T-helper 2 cell treated with Interferon-gamma antibody and Interleukin-4, amounts not matched to agents 5 μg/mL and 100 μg/mL, for 36 hours (primary cell): Measurements from ENCODE around the gene ATXN1.

Experiments
- DNase-seq: peaks from one replicate; pipeline ENCODE4 v3.0.0; 2021; ENCODE audit warnings: low spot score
- H3K27ac Mint-ChIP-seq: one replicate; pipeline ENCODE4 v1.8.0; 2021; ENCODE audit warnings: mild to moderate bottlenecking, mixed read lengths
- H3K27me3 Mint-ChIP-seq: one replicate; pipeline ENCODE4 v1.8.0; 2021; ENCODE audit warnings: low read depth, mixed read lengths
- H3K36me3 Mint-ChIP-seq: one replicate; pipeline ENCODE4 v1.8.0; 2021; ENCODE audit warnings: low read depth, mixed read lengths
- H3K4me1 Mint-ChIP-seq: one replicate; pipeline ENCODE4 v1.8.0; 2021; ENCODE audit warnings: low read depth, mixed read lengths
- H3K4me3 Mint-ChIP-seq: one replicate; pipeline ENCODE4 v1.8.0; 2022; ENCODE audit warnings: mild to moderate bottlenecking, moderate library complexity, mixed read lengths
- H3K9me3 Mint-ChIP-seq: one replicate; pipeline ENCODE4 v1.8.0; 2021; ENCODE audit warnings: mixed read lengths

Gene ATXN1

DNA sequence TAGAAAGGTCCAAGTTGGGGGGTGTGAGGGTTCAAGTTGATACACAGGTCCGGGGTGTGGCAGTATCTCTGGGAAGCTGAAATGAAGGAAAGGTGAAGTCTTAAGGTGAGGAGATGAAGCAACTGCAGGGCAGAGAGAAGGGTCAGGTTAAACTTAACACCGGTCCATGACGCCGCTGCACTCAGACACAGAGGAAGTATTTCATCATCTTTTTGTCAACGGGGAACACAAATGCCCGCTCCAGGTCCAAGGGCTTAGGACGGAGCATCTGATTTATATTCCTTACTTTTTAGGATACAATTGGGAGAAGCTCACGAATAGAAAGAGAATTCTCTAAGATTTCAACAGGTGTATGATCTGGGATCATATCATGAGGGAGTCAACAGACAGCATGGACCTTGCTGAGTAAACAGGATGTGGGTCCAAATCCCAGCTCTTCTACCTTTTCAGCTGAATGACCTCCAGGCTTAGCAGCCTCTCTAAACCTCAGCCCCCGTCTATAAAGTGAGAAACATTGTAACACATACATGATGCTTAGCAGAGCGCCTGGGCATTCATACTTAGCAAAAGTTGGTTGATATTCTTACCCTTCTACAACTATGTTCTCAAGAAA is 197.5 kb downstream of the ATXN1 start:
- Mint-ChIP-seq H3K27ac (no peak overlapping the region), H3K27me3 (no peaks in the 10 kb centered on the region), H3K9me3 (no peaks in the 10 kb centered on the region), H3K36me3 (peaks cover 12% of the 10 kb centered on the region), H3K4me1 (peaks cover 14% of the 10 kb centered on the region), H3K4me3 (no peak overlapping the region)
- no peak for DNase-seq

GRCh38 chr6:16562498-16562897 is 198.8 kb downstream of the ATXN1 start:
- Mint-ChIP-seq H3K27me3 (no peaks in the 10 kb centered on the region), H3K9me3 (no peaks in the 10 kb centered on the region), H3K4me3 (no peak overlapping the region), H3K27ac (no peak overlapping the region), H3K36me3 (peaks cover 9% of the 10 kb centered on the region), H3K4me1 (peaks cover 12% of the 10 kb centered on the region)
- DNase-seq, result no peak

GRCh38 chr6:16559071-16559470 is 202.2 kb downstream of the ATXN1 start:
- no peaks in the 10 kb centered on the region for H3K27me3 Mint-ChIP-seq
- H3K4me3 Mint-ChIP-seq, result no peak overlapping the region
- peaks cover 6% of the 10 kb centered on the region for H3K4me1 Mint-ChIP-seq
- peaks cover 14% of the 10 kb centered on the region for H3K36me3 Mint-ChIP-seq
- H3K27ac Mint-ChIP-seq, result no peak overlapping the region
- H3K9me3 Mint-ChIP-seq, result no peaks in the 10 kb centered on the region
- no peak for DNase-seq

DNA sequence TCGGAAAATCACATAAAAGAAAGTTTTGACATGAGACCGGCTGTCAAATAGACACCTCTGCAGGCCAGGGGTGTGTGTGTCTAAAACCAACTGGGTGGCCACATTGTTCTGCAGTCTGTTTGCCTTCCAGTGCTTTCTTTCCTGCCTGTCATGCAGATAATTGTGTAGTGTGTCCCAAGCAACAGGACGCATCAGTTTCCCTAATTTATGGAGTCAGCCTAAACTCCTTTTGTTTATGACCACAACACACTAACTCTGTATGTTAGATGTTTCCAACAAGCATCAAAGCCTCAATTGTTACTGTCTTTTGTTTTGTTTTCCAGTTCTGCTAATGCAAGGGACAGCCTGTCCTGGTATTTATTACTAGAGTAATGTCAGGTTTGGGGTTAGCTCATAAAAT is 205.7 kb downstream of the ATXN1 start:
- Mint-ChIP-seq H3K27ac (no peak overlapping the region), H3K27me3 (no peaks in the 10 kb centered on the region), H3K4me1 (peaks cover 2% of the 10 kb centered on the region), H3K36me3 (peaks cover 13% of the 10 kb centered on the region), H3K4me3 (no peak overlapping the region), H3K9me3 (no peaks in the 10 kb centered on the region)
- DNase-seq, result no peak

DNA sequence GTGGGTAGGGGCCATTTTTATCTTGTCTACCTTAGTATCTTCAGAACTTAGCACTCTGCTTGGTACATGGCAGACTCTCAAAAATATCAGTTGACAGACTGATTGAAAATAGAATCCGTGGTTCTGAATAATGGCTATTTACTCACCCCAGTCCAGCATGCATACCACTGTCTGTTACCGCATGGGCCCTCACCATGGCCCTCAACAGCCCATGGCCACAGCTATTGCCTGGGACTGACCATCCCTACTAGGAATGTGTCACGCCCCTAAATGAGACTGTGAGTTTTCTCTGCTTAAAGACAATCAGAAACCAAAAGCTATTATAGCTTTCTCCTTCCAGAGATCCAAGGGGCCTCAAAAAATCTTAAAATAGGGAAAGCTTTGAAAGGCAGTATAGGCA is 207.7 kb downstream of the ATXN1 start:
- no peak for DNase-seq
- Mint-ChIP-seq H3K4me1 (peaks cover 5% of the 10 kb centered on the region), H3K4me3 (no peak overlapping the region), H3K36me3 (peaks cover 16% of the 10 kb centered on the region), H3K9me3 (no peaks in the 10 kb centered on the region), H3K27me3 (no peaks in the 10 kb centered on the region), H3K27ac (no peak overlapping the region)

- Mint-ChIP-seq H3K4me3 (no peak overlapping the region), H3K4me1 (peaks cover 2% of the 10 kb centered on the region), H3K27ac (no peak overlapping the region), H3K36me3 (peaks cover 16% of the 10 kb centered on the region), H3K27me3 (no peaks in the 10 kb centered on the region), H3K9me3 (no peaks in the 10 kb centered on the region)
- DNase-seq, result no peak
These were observed 209.8 kb downstream of the ATXN1 start for GRCh38 chr6:16551466-16551865.

DNA sequence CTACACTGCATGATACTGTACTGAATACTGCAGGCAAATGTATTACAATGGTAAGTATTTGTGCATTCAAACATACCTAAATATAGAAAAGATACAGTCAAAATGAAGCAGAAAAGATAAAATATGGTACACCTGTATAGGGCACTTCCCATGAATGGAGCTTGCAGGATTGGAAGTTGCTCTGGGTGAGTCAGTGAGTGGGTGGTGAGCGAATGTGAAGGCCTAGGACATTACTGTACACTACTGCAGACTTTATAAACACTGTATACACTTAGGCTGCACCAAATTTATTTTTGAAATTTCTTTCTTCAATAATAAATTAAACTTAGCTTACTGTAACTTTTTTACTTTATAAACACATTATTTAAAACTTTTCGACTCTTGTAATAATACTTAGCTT is 213.1 kb downstream of the ATXN1 start:
- Mint-ChIP-seq H3K4me1 (peaks cover 6% of the 10 kb centered on the region), H3K27ac (no peak overlapping the region), H3K36me3 (peaks cover 14% of the 10 kb centered on the region), H3K4me3 (no peak overlapping the region), H3K27me3 (no peaks in the 10 kb centered on the region), H3K9me3 (no peaks in the 10 kb centered on the region)
- no peak for DNase-seq

DNA sequence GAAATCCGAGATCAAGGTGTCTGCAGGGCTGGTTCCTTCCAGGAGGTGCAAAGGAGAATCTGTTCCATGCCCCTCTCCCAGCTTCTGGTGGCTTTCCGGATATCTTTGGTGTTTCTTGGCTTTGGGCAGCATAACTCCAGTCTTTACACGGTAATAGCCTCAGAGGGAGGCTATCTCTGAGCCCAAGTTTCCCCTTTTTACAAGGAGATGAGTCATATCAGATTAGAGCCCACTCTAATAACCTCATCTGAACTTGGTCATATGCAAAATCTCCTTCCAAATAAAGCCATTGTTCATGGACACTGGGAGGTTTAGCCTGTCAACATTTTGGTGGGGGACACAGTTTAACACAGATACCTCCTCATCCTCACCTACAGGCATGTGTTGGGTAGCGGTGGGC is 213.7 kb downstream of the ATXN1 start:
- peaks cover 14% of the 10 kb centered on the region for H3K36me3 Mint-ChIP-seq
- no peaks in the 10 kb centered on the region for H3K9me3 Mint-ChIP-seq
- peaks cover 6% of the 10 kb centered on the region for H3K4me1 Mint-ChIP-seq
- H3K4me3 Mint-ChIP-seq, result no peak overlapping the region
- DNase-seq, result no peak
- H3K27ac Mint-ChIP-seq, result no peak overlapping the region
- H3K27me3 Mint-ChIP-seq, result no peaks in the 10 kb centered on the region

GRCh38 chr6:16546861-16547260 is 214.4 kb downstream of the ATXN1 start:
- H3K36me3 Mint-ChIP-seq, result peaks cover 14% of the 10 kb centered on the region

DNA sequence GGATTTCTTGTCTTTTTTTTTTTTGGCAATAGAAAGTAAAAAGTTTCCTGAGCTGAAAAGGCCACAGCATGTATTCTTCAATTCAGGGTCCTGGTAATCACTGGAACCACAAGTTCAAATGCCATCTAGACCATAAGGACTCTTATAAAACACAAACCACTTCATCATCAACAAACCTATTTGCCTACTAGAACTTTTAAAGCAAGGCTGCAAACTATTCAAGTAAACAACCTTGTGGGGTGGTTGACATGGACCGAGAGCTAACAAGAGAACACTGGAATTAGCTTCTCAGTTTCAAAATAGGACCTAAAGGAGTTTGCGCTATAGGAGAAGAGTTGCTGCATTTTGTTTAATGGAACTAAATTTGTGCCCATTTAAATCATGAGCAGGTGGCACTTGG is 215.9 kb downstream of the ATXN1 start:
- H3K27ac Mint-ChIP-seq, result no peak overlapping the region
- H3K9me3 Mint-ChIP-seq, result no peaks in the 10 kb centered on the region
- H3K36me3 Mint-ChIP-seq, result peaks cover 12% of the 10 kb centered on the region
- no peak overlapping the region for H3K4me3 Mint-ChIP-seq
- peaks cover 9% of the 10 kb centered on the region for H3K4me1 Mint-ChIP-seq
- H3K27me3 Mint-ChIP-seq, result no peaks in the 10 kb centered on the region
- DNase-seq, result no peak

More at GRCh38 chr6:16546861-16547260, 214.4 kb downstream of the ATXN1 start:
- no peak overlapping the region for H3K4me3 Mint-ChIP-seq
- no peaks in the 10 kb centered on the region for H3K9me3 Mint-ChIP-seq
- H3K4me1 Mint-ChIP-seq, result peaks cover 6% of the 10 kb centered on the region
- H3K27me3 Mint-ChIP-seq, result no peaks in the 10 kb centered on the region
- H3K27ac Mint-ChIP-seq, result no peak overlapping the region
- DNase-seq, result no peak

- Mint-ChIP-seq H3K36me3 (peaks cover 15% of the 10 kb centered on the region), H3K27me3 (no peaks in the 10 kb centered on the region), H3K27ac (no peak overlapping the region), H3K9me3 (no peaks in the 10 kb centered on the region), H3K4me3 (no peak overlapping the region), H3K4me1 (peaks cover 8% of the 10 kb centered on the region)
- DNase-seq, result no peak
These were observed 216.7 kb downstream of the ATXN1 start for GRCh38 chr6:16544521-16544920.

- Mint-ChIP-seq H3K4me1 (peaks cover 11% of the 10 kb centered on the region), H3K36me3 (peaks cover 17% of the 10 kb centered on the region), H3K27ac (no peak overlapping the region), H3K27me3 (no peaks in the 10 kb centered on the region), H3K9me3 (no peaks in the 10 kb centered on the region), H3K4me3 (no peak overlapping the region)
- DNase-seq, result no peak
These were observed 217.3 kb downstream of the ATXN1 start for GRCh38 chr6:16544006-16544405.

DNA sequence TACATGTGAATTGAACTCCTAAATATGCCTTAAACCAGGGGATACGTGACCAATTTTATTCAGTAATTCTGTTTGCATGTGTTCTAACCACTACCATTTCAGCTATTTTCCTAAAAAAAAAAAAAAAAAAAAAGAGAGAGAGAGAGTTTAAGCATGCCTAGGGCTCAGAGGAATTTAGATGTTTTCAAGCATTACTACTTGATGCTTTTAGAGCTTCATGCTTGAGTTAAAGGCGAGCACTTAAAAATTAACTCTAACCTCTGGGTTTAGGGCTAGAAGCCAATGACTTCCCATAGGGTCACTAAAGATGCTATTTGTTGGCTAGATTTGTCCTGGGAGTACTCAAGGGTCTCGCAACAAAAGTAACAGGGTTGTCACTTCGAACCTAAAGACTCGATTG is 217.7 kb downstream of the ATXN1 start:
- Mint-ChIP-seq H3K27ac (no peak overlapping the region), H3K4me1 (peaks cover 13% of the 10 kb centered on the region), H3K4me3 (no peak overlapping the region), H3K36me3 (peaks cover 19% of the 10 kb centered on the region), H3K27me3 (no peaks in the 10 kb centered on the region), H3K9me3 (no peaks in the 10 kb centered on the region)
- DNase-seq, result no peak

DNA sequence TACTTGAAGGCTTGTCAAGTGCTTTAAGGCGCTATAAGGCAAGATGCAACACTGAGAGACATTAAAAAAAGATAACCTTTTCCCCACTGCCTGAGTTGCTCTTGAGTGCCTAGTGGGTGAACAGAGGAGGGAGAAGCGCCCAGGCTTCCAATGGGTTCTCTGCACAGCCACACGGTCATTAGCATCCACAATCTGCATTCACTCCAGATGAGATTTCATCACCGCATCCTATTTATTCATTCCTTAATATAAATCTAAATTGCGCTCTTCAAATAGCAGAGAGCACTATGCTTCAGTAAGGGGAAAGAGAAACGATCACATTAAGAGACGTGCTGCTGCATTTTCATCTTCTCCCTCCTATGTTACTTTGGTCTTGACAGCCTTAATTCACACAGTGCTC is 219.2 kb downstream of the ATXN1 start:
- Mint-ChIP-seq H3K27ac (no peak overlapping the region), H3K4me1 (peaks cover 13% of the 10 kb centered on the region), H3K9me3 (no peaks in the 10 kb centered on the region), H3K4me3 (no peak overlapping the region), H3K36me3 (peaks cover 19% of the 10 kb centered on the region), H3K27me3 (no peaks in the 10 kb centered on the region)
- DNase-seq, result no peak
